ENCODE data around the gene OSBPL6.

Gene OSBPL6

GRCh38 chr2:178273787-178274360 is 79.6 kb downstream of the OSBPL6 start:
- DNase-seq, result no peak

GRCh38 chr2:178275600-178275999 is 81.3 kb downstream of the OSBPL6 start:
- no peak for DNase-seq

- peak; percentile 32 for DNase-seq
Measured at GRCh38 chr2:178277741-178278197, 83.5 kb downstream of the OSBPL6 start.

GRCh38 chr2:178279142-178279541 is 84.8 kb downstream of the OSBPL6 start:
- no peak for DNase-seq

GRCh38 chr2:178279636-178280035 is 85.3 kb downstream of the OSBPL6 start:
- no peak for DNase-seq

- DNase-seq, result no peak
Measured at GRCh38 chr2:178280244-178280852, 86.0 kb downstream of the OSBPL6 start.

- no peak for DNase-seq
Measured at GRCh38 chr2:178282075-178282815, 87.9 kb downstream of the OSBPL6 start.

- DNase-seq, result no peak
Measured at GRCh38 chr2:178283341-178283918, 89.1 kb downstream of the OSBPL6 start.

- DNase-seq, result no peak
Measured at GRCh38 chr2:178284613-178285286, 90.4 kb downstream of the OSBPL6 start.

- DNase-seq, result no peak
Measured at GRCh38 chr2:178285287-178285615, 90.9 kb downstream of the OSBPL6 start.

GRCh38 chr2:178286636-178287035 is 92.3 kb downstream of the OSBPL6 start:
- no peak for DNase-seq

- no peak for DNase-seq
Measured at GRCh38 chr2:178287652-178288344, 93.5 kb downstream of the OSBPL6 start.

- DNase-seq, result no peak
Measured at GRCh38 chr2:178291703-178292102, 97.4 kb downstream of the OSBPL6 start.

GRCh38 chr2:178292586-178292985 is 98.3 kb downstream of the OSBPL6 start:
- no peak for DNase-seq

- DNase-seq, result no peak
Measured at GRCh38 chr2:178295115-178295514, 100.8 kb downstream of the OSBPL6 start.

GRCh38 chr2:178295906-178296305 is 101.6 kb downstream of the OSBPL6 start:
- DNase-seq, result no peak

GRCh38 chr2:178296394-178297090 is 102.2 kb downstream of the OSBPL6 start:
- DNase-seq, result no peak

- no peak for DNase-seq
Measured at GRCh38 chr2:178297091-178297411, 102.7 kb downstream of the OSBPL6 start.

GRCh38 chr2:178298785-178299212 is 104.5 kb downstream of the OSBPL6 start:
- DNase-seq, result no peak

- no peak for DNase-seq
Measured at GRCh38 chr2:178301649-178302238, 107.4 kb downstream of the OSBPL6 start.

- DNase-seq, result no peak
Measured at GRCh38 chr2:178304333-178304732, 110.0 kb downstream of the OSBPL6 start.
